AG09309 (cell line): ENCODE results near the gene BCOR.

Experiments used
- DNase-seq: peaks from one replicate; pipeline ENCODE4 v3.0.0-alpha.2; 2010; ENCODE audit warnings: low read depth
- H3K4me3 ChIP-seq: 2 replicates; pipeline ENCODE4 v1.5.1; 2011; ENCODE audit warnings: mild to moderate bottlenecking, low read depth, low read length, moderate library complexity; ENCODE audit not compliant: control insufficient read depth
- CTCF ChIP-seq: IDR thresholded peaks from 2 replicates; pipeline ENCODE4 v1.5.1; 2011; ENCODE audit warnings: mild to moderate bottlenecking, low read depth, low read length, inconsistent platforms; ENCODE audit not compliant: insufficient read depth, control insufficient read depth; ENCODE audit errors: missing control alignments

The BCOR gene

GRCh38 chrX:40005292-40006011 is 92.3 kb downstream of the BCOR start:
- no peak for DNase-seq
- no peak overlapping the region for H3K4me3 ChIP-seq
- no peak for TF ChIP-seq CTCF

- H3K4me3 ChIP-seq: no peak overlapping the region
- DNase-seq: no peak
- no peak for TF ChIP-seq CTCF
These were observed 92.9 kb downstream of the BCOR start for GRCh38 chrX:40004921-40005291.

GRCh38 chrX:40004246-40004535 is 93.6 kb downstream of the BCOR start:
- H3K4me3 ChIP-seq: no peak overlapping the region
- no peak for DNase-seq
- no peak for TF ChIP-seq CTCF

GRCh38 chrX:40003428-40004245 is 94.1 kb downstream of the BCOR start:
- DNase-seq: no peak
- no peak for TF ChIP-seq CTCF
- no peak overlapping the region for H3K4me3 ChIP-seq

- DNase-seq: no peak
- no peak overlapping the region for H3K4me3 ChIP-seq
- TF ChIP-seq CTCF: no peak
These were observed 94.7 kb downstream of the BCOR start for GRCh38 chrX:40003071-40003427.
